ENCODE results near the gene THAP12. TPM values are rescaled to one million over a fixed set of nuclear protein-coding genes. Genes with fewer than 3 reads are reported as not detected.

Gene THAP12
- polyA plus RNA-seq, 2 of the 4 experiments (the other 2 are of a cell fraction): 34.6 to 82.4 TPM

GRCh38 chr11:76322540-76322939 lies 58.4 kb downstream of the THAP12 start:
- ATAC-seq (no peak), FAIRE-seq (no peak), DNase-seq (ENCODE audit: low read depth in 1 of 2, low spot score in 1 of 2) (no peak)
- ChIA-PET CTCF (interaction anchor here (0.7 to 9.1 kb wide), 8 partner anchors 12 to 425 kb away, joined by 3 to 222 read pairs (median 4); partner anchors contain the start of gene WNT11), POLR2A (no interaction called here)
- Histone ChIP-seq H3K4me2 (no peak overlapping the region), H3K4me3 (no peak overlapping the region), H3K9me3 (no peaks in the 10 kb centered on the region), H3K27ac (no peak overlapping the region), H3K4me1 (no peaks in the 10 kb centered on the region)
- TF ChIP-seq MYC (IDR thresholded peaks at IDR 0.05; ENCODE audit: borderline replicate concordance, low read length): no peak
- TF ChIP-seq FOSB (CRISPR knock-in tag; IDR thresholded peaks at IDR 0.05): no peak
- no peak for TF ChIP-seq MAZ (IDR thresholded peaks at IDR 0.05; ENCODE audit: borderline replicate concordance, low read depth, low read length)
- no peak for TF ChIP-seq FOXS1 (CRISPR knock-in tag; IDR thresholded peaks at IDR 0.05)
- no peak for TF ChIP-seq HOXB5 (CRISPR knock-in tag; IDR thresholded peaks at IDR 0.05)
- TF ChIP-seq ZFP36 (IDR thresholded peaks at IDR 0.05; ENCODE audit: borderline replicate concordance, partially characterized antibody): no peak
- TF ChIP-seq HOXA7 (CRISPR knock-in tag; IDR thresholded peaks at IDR 0.05): no peak
- TF ChIP-seq POLR2AphosphoS2 (conservative IDR thresholded peaks at IDR 0.05; ENCODE audit: low read length): no peak
- TF ChIP-seq ZC3H11A (IDR thresholded peaks at IDR 0.05): no peak
- no peak for TF ChIP-seq EP300 (IDR thresholded peaks at IDR 0.05)
- TF ChIP-seq CEBPB (IDR thresholded peaks at IDR 0.05): no peak
- no peak for TF ChIP-seq CHD4 (IDR thresholded peaks at IDR 0.05; ENCODE audit: borderline replicate concordance)
- TF ChIP-seq BHLHE40 (IDR thresholded peaks at IDR 0.05; ENCODE audit: low read depth, low read length): no peak
- TF ChIP-seq, protein P1, sequence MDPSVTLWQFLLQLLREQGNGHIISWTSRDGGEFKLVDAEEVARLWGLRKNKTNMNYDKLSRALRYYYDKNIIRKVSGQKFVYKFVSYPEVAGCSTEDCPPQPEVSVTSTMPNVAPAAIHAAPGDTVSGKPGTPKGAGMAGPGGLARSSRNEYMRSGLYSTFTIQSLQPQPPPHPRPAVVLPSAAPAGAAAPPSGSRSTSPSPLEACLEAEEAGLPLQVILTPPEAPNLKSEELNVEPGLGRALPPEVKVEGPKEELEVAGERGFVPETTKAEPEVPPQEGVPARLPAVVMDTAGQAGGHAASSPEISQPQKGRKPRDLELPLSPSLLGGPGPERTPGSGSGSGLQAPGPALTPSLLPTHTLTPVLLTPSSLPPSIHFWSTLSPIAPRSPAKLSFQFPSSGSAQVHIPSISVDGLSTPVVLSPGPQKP (IDR thresholded peaks at IDR 0.05; ENCODE audit: low read depth, low read length): no peak
- TF ChIP-seq NR3C1 (IDR thresholded peaks at IDR 0.05): no peak
- no peak for TF ChIP-seq EHMT2 (IDR thresholded peaks at IDR 0.05; ENCODE audit: low read depth)
- no peak for TF ChIP-seq FOSL2 (IDR thresholded peaks at IDR 0.05)
- no peak for TF ChIP-seq FOSL2 (CRISPR knock-in tag; IDR thresholded peaks at IDR 0.05)
- 90% methylated on average over 5 of the region's 5 CpGs for WGBS (ENCODE audit: missing lambda C conversion rate)

DNA sequence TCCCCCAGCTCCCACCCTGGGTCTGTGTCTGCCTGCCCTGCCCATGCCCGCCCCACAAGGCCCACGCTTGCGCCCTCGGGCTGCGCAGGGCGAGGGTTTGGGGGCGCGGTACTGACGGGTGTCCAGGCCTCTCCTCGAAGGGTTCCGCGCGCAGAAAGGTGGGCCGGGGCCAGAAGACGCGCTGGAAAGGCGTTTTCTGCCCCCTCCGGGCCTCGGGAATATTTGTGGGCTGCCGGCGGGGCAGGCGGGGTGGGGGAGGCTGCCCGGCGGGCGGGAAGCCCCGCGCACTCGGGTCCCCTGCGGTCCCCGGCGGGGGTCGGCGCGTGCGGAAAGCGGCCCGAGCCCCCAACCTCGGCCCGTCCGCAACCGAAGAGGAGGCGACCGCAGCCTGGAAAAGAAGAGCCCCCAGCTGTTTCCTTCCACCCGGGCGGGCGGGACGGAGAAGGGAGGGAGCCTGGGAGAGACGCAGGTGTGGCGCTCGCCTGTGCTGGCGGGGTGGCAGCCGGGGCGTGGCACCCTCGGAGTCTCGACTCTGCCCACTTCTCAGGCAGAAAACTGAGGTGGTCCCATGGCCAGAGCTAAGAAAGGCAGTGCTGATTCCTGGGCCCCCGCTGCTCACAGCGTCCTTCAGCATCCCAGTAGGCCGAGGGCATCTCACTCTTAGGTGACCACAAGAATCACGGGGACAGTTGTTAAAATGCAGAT lies 59.0 kb downstream of the THAP12 start:
- CTCF ChIA-PET: interaction anchor here (0.7 to 9.1 kb wide), 9 partner anchors 11 to 616 kb away, joined by 3 to 222 read pairs (median 3); partner anchors contain the start of gene WNT11
- H3K4me1 ChIP-seq: no peaks in the 10 kb centered on the region
- no peak for ATAC-seq

DNA sequence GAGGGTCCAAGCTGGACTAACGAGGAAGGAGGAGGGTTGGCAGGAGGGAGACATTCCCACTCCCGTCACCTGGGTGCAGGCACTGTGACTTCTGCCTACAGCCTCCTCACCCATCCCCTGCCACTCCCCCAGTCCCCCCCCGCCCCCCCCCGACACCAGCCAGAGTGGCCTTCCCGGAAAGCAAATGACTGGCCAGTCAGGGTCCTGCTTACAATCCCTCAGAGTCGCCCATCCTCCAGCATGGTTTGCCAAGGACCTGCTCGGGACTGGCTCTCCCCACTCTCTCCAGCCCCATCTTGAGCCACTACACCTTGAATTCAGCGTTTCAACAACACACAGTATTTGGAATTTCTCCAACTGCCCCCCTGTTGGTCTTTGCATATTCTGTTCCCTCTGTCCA lies 59.6 kb downstream of the THAP12 start:
- FAIRE-seq (no peak), DNase-seq (ENCODE audit: low read depth in 1 of 2, low spot score in 1 of 2) (no peak), ATAC-seq (no peak)
- no peaks in the 10 kb centered on the region for H3K9me3 ChIP-seq
- no peak overlapping the region for H3K27ac ChIP-seq
- H3K4me3 ChIP-seq: no peak overlapping the region
- CTCF ChIA-PET: interaction anchor here (0.9 to 9.1 kb wide), 6 partner anchors 78 to 615 kb away, joined by 3 to 222 read pairs (median 14); partner anchors contain the start of gene WNT11
- no peaks in the 10 kb centered on the region for H3K4me1 ChIP-seq
- no peak overlapping the region for H3K4me2 ChIP-seq
- 53% methylated on average over 5 of the region's 8 CpGs for WGBS (ENCODE audit: missing lambda C conversion rate)
- POLR2A ChIA-PET: no interaction called here
- no peak for TF ChIP-seq REST (IDR thresholded peaks at IDR 0.05)
- TF ChIP-seq FOSL2 (IDR thresholded peaks at IDR 0.05): no peak
- no peak for TF ChIP-seq FOSL2 (CRISPR knock-in tag; IDR thresholded peaks at IDR 0.05)
- TF ChIP-seq JUN (IDR thresholded peaks at IDR 0.05): no peak
- TF ChIP-seq, protein P1 (IDR thresholded peaks at IDR 0.05; ENCODE audit: low read depth, low read length): no peak
- no peak for TF ChIP-seq MYC (IDR thresholded peaks at IDR 0.05; ENCODE audit: borderline replicate concordance, low read length)
- no peak for TF ChIP-seq FOSB (CRISPR knock-in tag; IDR thresholded peaks at IDR 0.05)

More for the DNA sequence above, 59.0 kb downstream of the THAP12 start:
- TF ChIP-seq BHLHE40 (IDR thresholded peaks at IDR 0.05; ENCODE audit: low read depth, low read length): no peak
- TF ChIP-seq, protein P2, sequence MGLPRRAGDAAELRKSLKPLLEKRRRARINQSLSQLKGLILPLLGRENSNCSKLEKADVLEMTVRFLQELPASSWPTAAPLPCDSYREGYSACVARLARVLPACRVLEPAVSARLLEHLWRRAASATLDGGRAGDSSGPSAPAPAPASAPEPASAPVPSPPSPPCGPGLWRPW (IDR thresholded peaks at IDR 0.05): no peak
- TF ChIP-seq, protein P3, sequence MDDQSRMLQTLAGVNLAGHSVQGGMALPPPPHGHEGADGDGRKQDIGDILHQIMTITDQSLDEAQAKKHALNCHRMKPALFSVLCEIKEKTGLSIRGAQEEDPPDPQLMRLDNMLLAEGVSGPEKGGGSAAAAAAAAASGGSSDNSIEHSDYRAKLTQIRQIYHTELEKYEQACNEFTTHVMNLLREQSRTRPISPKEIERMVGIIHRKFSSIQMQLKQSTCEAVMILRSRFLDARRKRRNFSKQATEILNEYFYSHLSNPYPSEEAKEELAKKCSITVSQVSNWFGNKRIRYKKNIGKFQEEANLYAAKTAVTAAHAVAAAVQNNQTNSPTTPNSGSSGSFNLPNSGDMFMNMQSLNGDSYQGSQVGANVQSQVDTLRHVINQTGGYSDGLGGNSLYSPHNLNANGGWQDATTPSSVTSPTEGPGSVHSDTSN (IDR thresholded peaks at IDR 0.05): no peak
- no peak for TF ChIP-seq RFX5 (IDR thresholded peaks at IDR 0.05)
- TF ChIP-seq SMC3 (IDR thresholded peaks at IDR 0.05): no peak
- TF ChIP-seq FOSB (CRISPR knock-in tag; IDR thresholded peaks at IDR 0.05): no peak
- no peak for TF ChIP-seq FOXS1 (CRISPR knock-in tag; IDR thresholded peaks at IDR 0.05)
- Histone ChIP-seq H3K27ac (no peak overlapping the region), H3K9me3 (no peaks in the 10 kb centered on the region), H3K4me3 (no peak overlapping the region), H3K4me2 (no peak overlapping the region)
- 84% methylated on average over 28 of the region's 59 CpGs for WGBS (ENCODE audit: missing lambda C conversion rate)
- POLR2A ChIA-PET: no interaction called here
- FAIRE-seq: no peak
- no peak for DNase-seq (ENCODE audit: low read depth in 1 of 2, low spot score in 1 of 2)
